GM06990 (cell line): ENCODE results near the gene AMPD1.

Source experiments
- DNase-seq: peaks from one replicate; pipeline ENCODE4 v3.0.0-alpha.2; 2011; ENCODE audit not compliant: insufficient read length; ENCODE audit errors: extremely low read depth
- H3K27me3 ChIP-seq: replicated peaks from 2 replicates; pipeline ENCODE4 v1.6.0; 2011; ENCODE audit warnings: low read length; ENCODE audit not compliant: control insufficient read depth, insufficient read depth
- H3K36me3 ChIP-seq: 2 replicates; pipeline ENCODE4 v1.5.1; 2011; ENCODE audit warnings: low read length; ENCODE audit not compliant: control insufficient read depth, insufficient read depth
- H3K4me3 ChIP-seq: replicated peaks from 2 replicates; pipeline ENCODE4 v1.5.1; 2011; ENCODE audit warnings: low read depth, mild to moderate bottlenecking, control low read depth, low read length
- CTCF ChIP-seq: IDR thresholded peaks from 2 replicates; pipeline ENCODE4 v1.5.1; 2011; ENCODE audit warnings: low read length, control low read depth, mild to moderate bottlenecking, inconsistent platforms; ENCODE audit not compliant: insufficient read depth, poor library complexity, severe bottlenecking

The AMPD1 gene

DNA sequence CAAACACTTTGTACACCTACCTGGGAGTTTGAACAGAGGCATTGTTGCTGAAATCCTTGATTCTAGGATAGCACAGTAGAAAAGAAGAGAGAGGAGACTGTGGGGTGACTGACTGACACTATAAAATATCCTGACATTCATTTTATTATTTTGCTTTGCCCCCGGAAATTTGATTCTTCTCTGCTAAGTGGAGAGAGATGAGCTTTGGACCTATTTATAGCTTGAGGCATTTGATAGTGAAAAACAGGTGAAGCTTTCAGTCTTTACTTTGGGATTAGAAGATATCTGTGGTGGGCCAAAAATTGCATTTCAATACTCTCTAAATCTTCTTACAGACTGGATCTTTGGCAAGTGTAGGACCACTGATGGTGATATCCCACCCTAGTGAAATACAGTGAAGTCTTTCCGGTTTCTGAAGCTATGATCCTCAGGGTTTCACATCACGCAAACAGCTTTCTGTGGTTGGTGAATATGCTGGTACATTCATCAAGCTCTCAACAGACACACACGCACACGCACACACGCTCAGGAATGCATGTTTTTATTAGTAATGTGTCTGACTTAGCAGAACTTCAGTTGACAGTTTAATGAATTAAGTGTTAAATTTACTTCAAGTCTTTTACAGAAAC lies at the start of gene AMPD1:
AMPD1 (minus strand) TSS at position 117 of the 629 bp plus-strand sequence; CDS start at position 42, 75 bp downstream.
- no peak for DNase-seq
- no peaks in the 10 kb centered on the region for H3K27me3 ChIP-seq
- TF ChIP-seq CTCF, result no peak
- H3K36me3 ChIP-seq, result no peaks in the 10 kb centered on the region
- no peak within 1 kb of the TSS for H3K4me3 ChIP-seq

GRCh38 chr1:114741963-114742746 lies 46.8 kb upstream of the AMPD1 start:
- no peak for DNase-seq
- TF ChIP-seq CTCF, result no peak
- H3K36me3 ChIP-seq, result peaks cover 6% of the 10 kb centered on the region
- H3K4me3 ChIP-seq, result no peak overlapping the region
- no peaks in the 10 kb centered on the region for H3K27me3 ChIP-seq

- H3K4me3 ChIP-seq, result no peak overlapping the region
- peaks cover 9% of the 10 kb centered on the region for H3K36me3 ChIP-seq
- DNase-seq, result no peak
- TF ChIP-seq CTCF, result no peak
- H3K27me3 ChIP-seq, result no peaks in the 10 kb centered on the region
Observed at GRCh38 chr1:114740331-114740730, 45.0 kb upstream of the AMPD1 start.

- Histone ChIP-seq H3K4me3 (no peak overlapping the region), H3K27me3 (no peaks in the 10 kb centered on the region), H3K36me3 (peaks cover 10% of the 10 kb centered on the region)
- no peak for TF ChIP-seq CTCF
- no peak for DNase-seq
Observed at GRCh38 chr1:114737314-114737849, 42.0 kb upstream of the AMPD1 start.

- TF ChIP-seq CTCF, result no peak
- DNase-seq, result no peak
- no peaks in the 10 kb centered on the region for H3K27me3 ChIP-seq
- H3K4me3 ChIP-seq, result no peak overlapping the region
- peaks cover 11% of the 10 kb centered on the region for H3K36me3 ChIP-seq
Observed at GRCh38 chr1:114735479-114735878, 40.1 kb upstream of the AMPD1 start.
